NCI-H748 treated with DMSO at 0.1 percent for 48 hours (cell line): ENCODE measurements around the gene SPIRE1.
"Not testable (repeated sequence)": the region's sequence is repeated elsewhere in the genome, so short reads cannot be mapped to it uniquely, and the experiment has no call there.

Experiments used
- DNase-seq: peaks from one replicate; lab custom pipeline; 2025; lab: John Stamatoyannopoulos, UW

Gene SPIRE1

DNA sequence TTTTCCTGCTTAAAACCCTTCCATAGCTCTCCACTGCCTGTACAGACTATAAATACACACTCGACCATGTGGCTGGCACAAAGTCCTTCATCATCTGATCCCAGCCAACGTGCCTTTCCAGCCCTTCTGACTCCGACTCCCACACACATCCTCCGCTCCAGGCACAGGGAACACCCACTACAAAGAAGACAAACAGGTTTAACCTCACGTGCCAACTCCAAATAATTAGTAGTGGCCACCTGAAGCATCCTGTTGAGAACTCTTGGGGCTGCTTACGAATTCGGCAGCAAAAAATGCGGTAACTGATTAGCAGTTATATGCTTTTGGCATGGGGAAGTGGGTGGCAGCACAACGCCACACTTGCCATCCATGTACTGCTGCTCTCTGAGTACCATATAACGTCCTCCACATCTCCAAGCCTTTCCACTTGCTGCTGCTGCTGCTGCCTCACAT, 12.1 kb downstream of the SPIRE1 start:
- DNase-seq: no peak

DNA sequence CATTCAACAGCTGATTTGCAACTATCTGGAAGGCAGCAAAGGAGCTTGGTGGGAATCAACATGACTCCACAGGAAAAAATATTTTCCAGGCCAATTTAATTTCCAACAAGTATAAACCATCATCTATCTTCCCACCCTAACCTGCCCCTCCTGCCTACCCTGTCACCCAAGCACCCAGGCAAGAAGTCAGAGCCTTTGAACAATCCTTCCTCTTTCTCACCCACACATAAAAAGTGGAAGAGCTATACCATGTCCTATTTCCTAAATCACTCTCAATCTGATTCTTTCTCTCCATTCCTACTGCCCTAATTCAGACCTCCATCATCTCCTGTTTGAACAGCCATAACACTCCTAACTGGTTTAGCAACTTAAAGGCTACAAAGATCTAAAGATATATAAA, 12.7 kb downstream of the SPIRE1 start:
- DNase-seq: no peak

GRCh38 chr18:12643756-12644155, 14.2 kb downstream of the SPIRE1 start:
- not testable (repeated sequence) for DNase-seq

- DNase-seq: no peak
These were observed 17.1 kb downstream of the SPIRE1 start for GRCh38 chr18:12640881-12641200.

GRCh38 chr18:12639990-12640880, 17.7 kb downstream of the SPIRE1 start:
- DNase-seq: no peak

DNA sequence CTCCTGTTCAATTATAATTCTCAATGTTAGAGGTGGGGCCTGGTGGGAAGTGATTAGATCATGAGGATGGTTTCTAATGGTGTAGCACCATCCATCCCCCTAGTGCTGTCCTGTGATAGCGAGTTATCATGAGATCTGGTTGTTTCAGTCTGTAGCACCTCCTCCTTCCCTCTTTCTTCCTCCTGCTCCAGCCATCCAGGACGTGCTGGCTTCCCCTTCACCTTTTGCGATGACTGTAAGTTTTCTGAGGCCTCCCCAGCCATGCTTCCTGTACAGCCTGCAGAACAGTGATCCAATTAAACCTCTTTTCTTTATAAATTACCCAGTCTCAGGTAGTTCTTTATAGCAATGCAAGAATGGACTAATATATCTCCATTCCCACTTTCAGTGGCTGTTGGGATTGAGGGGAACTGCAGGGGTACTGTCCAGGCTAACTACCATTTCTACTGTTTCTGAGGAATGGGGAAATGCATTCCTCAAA, 19.2 kb downstream of the SPIRE1 start:
- no peak for DNase-seq

- no peak for DNase-seq
These were observed 19.8 kb downstream of the SPIRE1 start for GRCh38 chr18:12637901-12638643.

DNA sequence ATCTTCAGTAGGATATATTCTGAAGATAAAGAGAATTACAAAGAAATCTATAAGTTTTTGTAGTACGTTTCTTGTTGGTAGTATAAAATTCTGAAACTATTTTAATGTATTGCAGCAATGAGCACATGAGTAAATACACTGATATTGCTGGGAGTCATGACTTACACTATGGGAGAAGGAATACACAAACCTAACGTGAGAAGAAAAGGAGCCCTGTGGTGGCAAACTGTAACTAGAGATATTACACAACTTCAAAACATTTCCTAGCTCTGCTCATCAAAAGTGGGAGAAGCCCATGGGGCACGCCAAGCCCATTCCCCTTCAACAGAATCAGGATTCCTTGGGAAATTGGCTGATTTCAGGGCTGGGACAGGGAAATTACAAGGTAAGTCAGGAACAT, 20.5 kb downstream of the SPIRE1 start:
- DNase-seq: no peak

DNA sequence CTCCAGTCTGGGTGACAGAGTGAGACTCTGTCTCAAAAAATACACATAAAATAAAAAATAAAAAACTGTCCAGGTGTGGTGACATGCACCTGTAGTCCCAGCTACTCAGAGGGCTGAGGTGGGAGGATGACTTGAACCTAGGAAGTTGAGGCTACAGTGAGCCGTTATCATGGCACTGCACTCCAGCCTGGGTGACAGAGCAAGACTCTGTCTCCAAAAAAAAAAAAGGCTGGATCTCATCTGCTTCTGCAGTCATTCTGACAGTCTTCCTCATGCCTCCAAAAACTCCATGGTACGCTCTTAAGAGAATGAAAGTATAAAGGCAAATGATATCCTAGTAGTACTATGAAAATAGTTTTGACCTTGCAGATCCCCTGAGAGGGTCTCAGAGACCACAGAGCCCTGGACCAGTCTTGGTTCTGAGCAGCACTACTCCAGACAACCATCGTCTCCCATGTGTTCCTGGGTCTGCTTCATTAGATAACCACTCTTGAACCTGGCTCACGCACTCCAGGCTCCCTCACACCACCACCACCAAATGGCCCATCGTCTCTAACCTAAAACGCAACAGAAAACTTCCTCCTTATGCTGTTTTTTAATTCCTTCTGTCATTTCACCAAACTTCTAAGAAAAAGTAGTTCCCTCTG, 26.0 kb downstream of the SPIRE1 start:
- DNase-seq: no peak

DNA sequence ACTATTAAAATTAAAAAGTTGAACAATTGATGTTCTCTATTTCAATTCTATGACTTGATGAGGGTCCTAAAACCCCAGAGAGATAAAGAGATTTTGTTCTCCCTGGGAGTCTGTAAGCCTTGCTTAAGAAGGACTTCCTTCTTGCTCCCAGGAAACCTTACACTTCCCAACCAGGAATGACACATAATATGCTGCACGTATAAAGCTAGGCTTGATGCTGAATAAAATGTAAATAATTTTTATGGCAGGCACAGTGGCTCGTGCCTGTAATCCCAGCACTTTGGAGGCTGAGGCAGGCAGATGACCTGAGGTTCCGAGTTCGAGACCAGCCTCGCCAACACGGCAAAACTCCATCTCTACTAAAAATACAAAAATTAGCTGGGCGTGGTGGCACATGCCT, 27.8 kb downstream of the SPIRE1 start:
- DNase-seq: no peak

GRCh38 chr18:12628706-12629702, 28.9 kb downstream of the SPIRE1 start:
- no peak for DNase-seq

DNA sequence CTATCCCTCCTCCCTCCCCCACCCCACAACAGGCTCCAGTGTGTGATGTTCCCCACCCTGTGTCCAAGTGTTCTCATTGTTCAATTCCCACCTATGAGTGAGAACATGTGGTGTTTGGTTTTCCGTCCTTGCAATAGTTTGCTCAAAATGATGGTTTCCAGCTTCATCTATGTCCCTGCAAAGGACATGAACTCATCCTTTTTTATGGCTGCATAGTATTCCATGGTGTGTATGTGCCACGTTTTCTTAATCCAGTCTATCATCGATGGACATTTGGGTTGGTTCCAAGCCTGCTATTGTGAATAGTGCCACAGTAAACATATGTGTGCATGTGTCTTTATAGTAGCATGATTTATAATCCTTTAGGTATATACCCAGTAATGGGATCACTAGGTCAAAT, 30.7 kb downstream of the SPIRE1 start:
- not testable (repeated sequence) for DNase-seq

DNA sequence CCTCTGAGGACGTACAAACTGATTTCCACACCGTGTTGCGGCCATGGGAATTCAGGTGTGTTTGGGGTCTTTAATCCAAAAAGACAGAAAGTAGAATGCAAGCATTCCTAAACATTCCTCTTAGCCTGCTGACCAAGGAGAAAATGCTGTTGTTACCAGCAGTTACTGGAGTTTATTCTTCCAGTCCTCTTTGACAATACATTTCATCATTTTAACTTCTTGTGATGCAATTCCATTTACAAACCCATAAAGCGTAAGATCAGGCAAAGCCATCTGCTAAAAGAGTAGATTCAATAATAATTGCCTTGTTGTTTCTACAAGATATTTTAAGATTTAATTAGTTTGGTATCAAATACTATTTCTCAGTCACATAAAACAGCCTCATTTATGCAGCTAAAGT, 32.7 kb downstream of the SPIRE1 start:
- DNase-seq: no peak

- no peak for DNase-seq
These were observed 36.1 kb downstream of the SPIRE1 start for GRCh38 chr18:12621742-12622306.

GRCh38 chr18:12615748-12616147, 42.2 kb downstream of the SPIRE1 start:
- DNase-seq: no peak

DNA sequence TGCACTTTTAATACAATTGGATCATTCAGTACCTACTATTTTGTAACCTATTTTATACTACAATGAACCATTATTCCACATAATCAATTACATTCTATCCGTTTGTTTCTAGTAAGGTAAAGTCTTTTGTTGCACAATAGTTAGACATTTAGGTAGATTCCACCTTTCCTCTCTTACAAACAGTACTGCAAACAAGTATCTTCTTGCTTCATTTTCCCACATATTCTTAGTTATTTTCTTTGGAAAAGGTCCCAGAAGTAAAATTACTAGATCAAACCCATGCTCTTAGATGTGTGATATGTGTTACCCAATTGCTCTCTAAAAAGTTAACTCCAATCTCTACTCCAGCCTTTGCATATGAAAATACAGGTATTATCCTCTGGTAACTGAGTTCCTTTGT, 49.6 kb downstream of the SPIRE1 start:
- DNase-seq: no peak

DNA sequence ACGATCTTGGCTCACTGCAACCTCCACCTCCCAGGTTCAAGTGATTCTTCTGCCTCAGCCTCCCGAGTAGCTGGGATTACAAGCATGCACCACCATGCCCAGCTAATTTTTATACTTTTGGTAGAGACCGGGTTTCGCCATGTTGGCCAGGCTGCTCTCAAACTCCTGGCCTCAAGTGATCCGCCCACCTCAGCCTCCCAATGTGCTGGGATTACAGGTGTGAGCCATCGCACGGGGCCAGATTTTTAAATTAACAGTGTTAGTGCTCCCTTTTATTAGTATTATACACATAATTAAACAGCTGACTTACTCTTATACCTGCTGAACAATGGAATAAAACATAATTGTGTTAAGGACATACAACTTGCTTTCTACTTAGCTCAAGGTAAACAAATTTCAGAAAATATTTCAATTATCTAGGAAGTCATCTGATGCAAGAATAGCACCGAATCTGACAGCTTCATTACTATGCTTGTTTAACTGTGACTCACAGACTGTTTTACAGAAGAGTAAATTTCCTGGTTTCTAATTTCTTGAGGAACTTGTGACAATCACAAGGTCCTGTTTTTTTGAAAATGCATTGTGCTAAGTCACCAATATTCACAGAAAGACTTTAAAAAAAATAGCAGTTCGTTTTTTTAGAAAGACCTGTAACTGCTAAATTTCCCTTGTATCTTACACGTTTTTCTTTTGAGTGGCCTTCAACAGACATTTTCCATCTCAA, 51.2 kb downstream of the SPIRE1 start:
- no peak for DNase-seq

DNA sequence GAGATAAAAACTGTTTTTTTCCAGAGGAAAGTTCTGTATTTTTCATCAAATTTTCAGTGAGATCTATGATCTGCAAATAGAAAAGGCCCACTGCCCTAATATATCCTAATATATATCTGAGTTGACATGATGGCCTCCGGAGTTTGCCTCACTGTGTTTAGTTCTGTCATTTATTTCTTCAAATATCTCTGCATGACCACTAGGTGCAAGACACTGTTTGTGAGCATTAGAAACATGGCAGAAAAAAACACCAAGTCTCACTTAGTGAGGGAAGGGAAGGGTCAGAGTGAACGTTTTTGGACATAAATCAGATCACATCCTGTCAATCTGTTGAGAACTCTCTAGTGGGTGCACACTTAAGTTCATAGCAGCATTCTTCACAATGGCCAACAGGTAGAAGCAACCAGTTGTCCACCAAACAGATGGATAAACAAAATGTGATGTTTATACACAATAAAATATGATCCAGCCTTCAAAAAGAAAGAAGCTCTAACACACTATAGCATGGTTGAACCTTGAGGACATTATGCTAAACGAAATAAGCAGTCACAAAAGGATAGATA, 53.4 kb downstream of the SPIRE1 start:
- DNase-seq: no peak

DNA sequence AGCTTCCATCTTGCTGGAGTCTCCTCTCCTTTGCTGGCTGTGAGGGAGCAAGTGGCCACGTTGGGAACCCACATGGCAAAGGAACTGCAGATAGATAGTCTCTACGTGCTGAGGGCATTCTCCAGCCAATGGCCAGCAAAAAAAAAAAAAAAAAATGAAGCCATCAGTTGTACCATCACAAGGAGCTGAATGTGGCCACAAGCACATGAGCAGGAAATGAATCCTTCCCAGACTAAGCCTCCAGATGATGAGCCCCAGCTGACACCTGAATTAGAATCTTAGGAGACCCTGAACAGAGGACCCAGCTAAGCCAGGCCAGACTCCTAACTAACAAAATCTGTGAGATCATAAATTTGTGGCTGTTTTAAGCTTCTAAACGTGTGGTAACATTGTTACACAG, 57.9 kb downstream of the SPIRE1 start:
- DNase-seq: no peak

DNA sequence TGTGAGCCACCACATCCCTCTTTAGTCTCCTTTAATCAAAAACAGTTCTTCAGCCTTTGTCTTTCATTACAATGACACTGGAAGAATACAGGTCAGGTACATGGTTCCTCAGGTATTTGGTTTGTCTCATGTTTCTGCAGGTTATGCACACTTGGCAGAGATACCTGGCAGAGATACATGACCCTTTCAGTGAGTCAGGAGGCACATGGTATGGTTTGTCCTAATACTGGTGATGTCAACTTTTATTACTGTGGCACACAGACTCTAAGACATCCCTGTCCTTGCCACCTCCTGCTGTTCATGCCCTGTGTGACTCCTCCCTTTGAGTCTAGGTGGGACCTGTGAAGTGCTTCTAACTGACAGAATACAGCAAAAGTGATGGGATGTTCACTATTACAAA, 58.4 kb downstream of the SPIRE1 start:
- DNase-seq: no peak
